Mucosa of rectum (tissue), 2 donors: ENCODE data around the gene ITGB2.
"Not testable (repeated sequence)": the region's sequence is repeated elsewhere in the genome, so short reads cannot be mapped to it uniquely, and the experiment has no call there.

ENCODE experiments used
- H3K27ac ChIP-seq, 2 donors: one replicate each; pipeline ENCODE4 v1.7.0; 2013; ENCODE audit warnings: inconsistent platforms in 2 of 2, low read depth in 2 of 2, low read length in 2 of 2
- H3K27me3 ChIP-seq, 2 donors: one replicate each; pipeline ENCODE4 v1.7.0; 2013; ENCODE audit warnings: low read length in 2 of 2; ENCODE audit not compliant: control insufficient read depth in 2 of 2, insufficient read depth in 2 of 2
- H3K36me3 ChIP-seq, 2 donors: one replicate each; pipeline ENCODE4 v1.7.0; 2013; ENCODE audit warnings: low read length in 2 of 2; ENCODE audit not compliant: control insufficient read depth in 2 of 2, insufficient read depth in 2 of 2
- H3K4me1 ChIP-seq, 2 donors: one replicate each; pipeline ENCODE4 v1.7.0; 2013; ENCODE audit warnings: low read length in 2 of 2, mild to moderate bottlenecking in 1 of 2; ENCODE audit not compliant: control insufficient read depth in 2 of 2, insufficient read depth in 2 of 2
- H3K4me3 ChIP-seq, 2 donors: one replicate each; pipeline ENCODE4 v1.7.0; 2013; ENCODE audit warnings: low read length in 2 of 2
- H3K9ac ChIP-seq, 2 donors: one replicate each; pipeline ENCODE4 v1.7.0; 2013; ENCODE audit warnings: low read length in 2 of 2, low read depth in 1 of 2, mild to moderate bottlenecking in 1 of 2
- H3K9me3 ChIP-seq, 2 donors: one replicate each; pipeline ENCODE4 v1.7.0; 2013; ENCODE audit warnings: low read length in 2 of 2; ENCODE audit not compliant: control insufficient read depth in 2 of 2
- donor health status: healthy.
- donor health status: Normal muscosa, but diverticular disease.

ITGB2 gene

DNA sequence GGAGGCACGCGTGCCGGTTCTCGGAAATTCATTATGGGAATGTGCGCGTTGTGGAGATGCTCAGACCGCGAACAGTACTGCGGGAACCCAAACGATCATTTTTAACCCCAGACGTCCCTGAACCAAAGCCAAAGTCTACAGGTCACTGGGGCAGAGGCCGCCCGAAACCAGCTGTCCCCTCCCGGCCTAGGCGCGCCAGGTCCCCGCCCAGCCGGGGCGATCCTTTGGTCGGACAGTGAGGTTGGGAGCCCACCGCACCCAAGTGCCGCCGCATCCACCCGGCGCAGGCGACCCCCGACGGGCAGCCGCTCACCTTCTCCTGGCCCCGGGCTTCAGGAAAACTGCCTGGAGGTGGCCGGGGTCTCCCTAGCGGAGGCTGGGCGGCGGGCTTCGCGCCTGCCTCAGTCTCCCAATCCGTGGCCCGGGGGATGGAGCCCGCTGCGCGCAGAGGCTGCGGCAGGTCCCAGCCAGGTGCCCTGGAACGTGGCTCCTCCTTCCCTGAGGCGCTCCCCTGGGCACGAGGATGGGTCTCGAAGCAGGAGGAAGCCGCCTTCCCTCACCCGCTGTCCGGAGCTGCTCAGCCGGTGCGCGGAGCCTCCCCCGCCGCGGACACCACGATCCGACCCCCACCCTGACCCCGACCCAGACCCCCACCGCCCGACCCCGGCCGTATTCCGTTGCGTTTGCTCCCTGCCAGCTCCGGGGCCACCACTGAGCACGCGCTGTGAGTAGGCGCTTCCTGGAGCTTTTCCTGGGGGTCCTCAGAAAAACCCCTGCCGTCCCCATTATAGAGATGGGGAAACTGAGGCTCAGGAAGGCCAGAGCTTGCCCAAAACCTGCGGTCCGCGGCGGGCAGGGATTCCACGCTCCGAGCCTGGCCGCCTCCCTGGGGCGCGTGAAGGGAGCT lies 11.1 kb upstream of the ITGB2 start:
- Histone ChIP-seq H3K4me3 (peak overlapping the region in 1 of 2 donors; percentile 48), H3K27me3 (peaks cover 17 to 37% of the 10 kb centered on the region in 2 donors), H3K4me1 (peaks cover 6 to 9% of the 10 kb centered on the region in 2 donors), H3K9me3 (no peaks in the 10 kb centered on the region), H3K27ac (no peak overlapping the region), H3K36me3 (no peaks in the 10 kb centered on the region), H3K9ac (no peak overlapping the region)

DNA sequence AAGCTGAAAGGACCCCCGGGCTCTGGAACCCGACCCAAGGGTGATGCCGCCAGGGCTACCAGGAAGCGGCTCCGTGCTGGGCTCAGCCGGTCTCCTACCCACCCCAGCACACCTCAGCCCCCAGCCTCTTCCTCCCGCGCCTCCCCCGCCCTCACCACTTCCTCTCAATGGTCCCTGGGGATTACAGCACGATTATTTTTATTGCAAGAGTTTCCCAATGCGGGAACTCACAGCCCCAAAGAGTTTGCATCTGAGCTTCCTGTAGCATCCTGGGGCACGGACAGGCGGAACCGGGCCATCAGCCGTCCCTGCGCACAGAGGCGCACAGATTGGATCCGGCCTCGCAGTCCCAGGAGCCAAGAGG lies 10.4 kb upstream of the ITGB2 start:
- no peaks in the 10 kb centered on the region for H3K36me3 ChIP-seq
- H3K4me3 ChIP-seq, result peak overlapping the region in 1 of 2 donors; percentile 48
- H3K9ac ChIP-seq, result no peak overlapping the region
- peaks cover 6 to 13% of the 10 kb centered on the region in 2 donors for H3K4me1 ChIP-seq
- peak overlapping the region in 1 of 2 donors; percentile 38 for H3K27ac ChIP-seq
- H3K9me3 ChIP-seq, result no peaks in the 10 kb centered on the region
- peaks cover 17 to 37% of the 10 kb centered on the region in 2 donors for H3K27me3 ChIP-seq

DNA sequence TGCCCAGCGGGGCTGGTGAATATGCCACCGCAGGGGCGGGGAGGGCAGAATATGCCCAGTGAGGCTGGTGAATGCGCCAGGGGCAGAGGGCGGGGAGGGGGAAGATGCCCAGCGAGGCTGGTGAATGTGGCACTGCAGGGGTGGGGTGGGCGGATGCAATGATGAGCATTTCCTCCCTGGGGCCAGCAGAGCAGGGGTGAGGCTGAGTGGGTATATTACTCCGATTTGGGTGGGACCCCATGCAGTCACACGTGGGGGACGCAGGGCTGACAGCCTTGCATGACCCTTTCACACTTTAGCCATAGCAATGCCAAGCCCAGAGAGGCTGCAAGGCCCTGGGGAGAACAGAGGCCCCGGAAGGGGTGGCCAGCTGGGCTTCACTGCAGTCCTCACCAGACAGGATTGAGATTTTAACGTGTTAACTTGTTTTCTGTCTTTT lies 9.9 kb upstream of the ITGB2 start:
- Histone ChIP-seq H3K9ac (no peak overlapping the region), H3K36me3 (no peaks in the 10 kb centered on the region), H3K9me3 (no peaks in the 10 kb centered on the region), H3K27ac (peak overlapping the region in 1 of 2 donors; percentile 38), H3K4me1 (peaks cover 6 to 13% of the 10 kb centered on the region in 2 donors), H3K4me3 (no peak overlapping the region), H3K27me3 (peaks cover 17 to 37% of the 10 kb centered on the region in 2 donors)

DNA sequence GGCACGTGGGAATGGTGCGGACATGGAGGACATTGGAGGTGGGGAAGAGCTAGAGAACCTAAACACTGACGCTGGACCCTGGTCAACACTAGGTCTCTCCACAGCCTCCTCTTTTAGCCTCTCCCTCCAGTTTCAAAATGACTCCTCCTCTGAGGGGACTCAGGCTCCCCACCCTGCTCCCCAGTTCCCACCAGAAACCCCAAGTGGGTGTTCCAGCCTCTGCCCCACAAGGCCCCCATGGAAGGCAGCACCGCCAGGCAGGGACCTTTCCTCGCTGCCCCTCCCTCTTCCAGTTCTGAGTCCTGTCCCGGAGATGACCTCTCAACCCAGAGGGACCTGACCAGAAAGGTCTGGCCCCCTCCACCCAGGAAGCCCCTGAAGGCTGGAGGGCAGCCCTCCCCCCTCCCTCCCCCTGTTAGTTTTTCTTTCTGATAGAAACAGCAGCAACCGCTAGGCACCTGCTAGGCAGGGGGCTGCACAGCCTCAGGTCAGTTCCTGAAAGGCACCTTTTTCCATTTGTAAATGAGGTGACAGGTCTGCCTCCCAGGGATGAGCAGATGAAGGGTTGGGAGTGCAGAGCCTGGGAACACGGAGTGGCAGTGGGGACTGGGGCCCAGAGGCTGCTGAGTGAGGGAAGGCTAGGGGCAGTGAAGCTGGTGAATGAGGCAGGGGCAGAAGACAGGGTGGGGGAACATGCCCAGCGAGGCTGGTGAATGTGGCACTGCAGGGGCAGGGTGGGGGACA lies 9.3 kb upstream of the ITGB2 start:
- Histone ChIP-seq H3K9ac (no peak overlapping the region), H3K4me1 (peaks cover 6 to 13% of the 10 kb centered on the region in 2 donors), H3K9me3 (no peaks in the 10 kb centered on the region), H3K27ac (peak overlapping the region in 1 of 2 donors; percentile 16), H3K27me3 (peaks cover 17 to 37% of the 10 kb centered on the region in 2 donors), H3K36me3 (no peaks in the 10 kb centered on the region), H3K4me3 (no peak overlapping the region)

DNA sequence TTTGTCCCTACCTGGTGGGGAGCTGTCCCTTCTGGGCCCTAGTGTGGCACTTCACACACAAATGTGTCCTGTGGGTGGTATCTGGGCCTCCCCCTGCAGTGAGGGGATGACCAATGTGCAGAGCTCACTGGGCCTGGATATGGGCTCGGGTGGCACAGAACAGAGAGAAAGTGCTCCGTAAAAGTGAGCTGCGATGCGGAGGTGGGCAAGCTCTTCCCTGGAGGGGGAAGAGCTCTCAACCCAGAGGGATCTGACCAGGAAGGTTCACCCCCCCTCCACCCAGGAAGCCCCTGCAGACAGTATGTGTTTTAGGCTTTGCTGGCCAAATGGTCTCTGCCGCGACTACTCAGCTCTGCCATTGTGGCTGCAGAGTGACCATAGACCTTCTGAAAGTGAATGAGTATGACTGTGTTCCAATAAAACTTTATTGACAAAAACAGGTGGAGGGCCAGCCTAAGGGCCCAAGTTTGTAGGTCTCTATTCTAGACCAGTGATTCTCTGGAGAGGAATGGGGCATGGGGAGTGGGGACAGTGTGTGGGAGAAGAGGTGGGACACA lies 8.6 kb upstream of the ITGB2 start:
- peaks cover 6 to 13% of the 10 kb centered on the region in 2 donors for H3K4me1 ChIP-seq
- peaks cover 17 to 37% of the 10 kb centered on the region in 2 donors for H3K27me3 ChIP-seq
- no peak overlapping the region for H3K9ac ChIP-seq
- no peak overlapping the region for H3K4me3 ChIP-seq
- no peaks in the 10 kb centered on the region for H3K36me3 ChIP-seq
- H3K9me3 ChIP-seq, result no peaks in the 10 kb centered on the region
- no peak overlapping the region for H3K27ac ChIP-seq

DNA sequence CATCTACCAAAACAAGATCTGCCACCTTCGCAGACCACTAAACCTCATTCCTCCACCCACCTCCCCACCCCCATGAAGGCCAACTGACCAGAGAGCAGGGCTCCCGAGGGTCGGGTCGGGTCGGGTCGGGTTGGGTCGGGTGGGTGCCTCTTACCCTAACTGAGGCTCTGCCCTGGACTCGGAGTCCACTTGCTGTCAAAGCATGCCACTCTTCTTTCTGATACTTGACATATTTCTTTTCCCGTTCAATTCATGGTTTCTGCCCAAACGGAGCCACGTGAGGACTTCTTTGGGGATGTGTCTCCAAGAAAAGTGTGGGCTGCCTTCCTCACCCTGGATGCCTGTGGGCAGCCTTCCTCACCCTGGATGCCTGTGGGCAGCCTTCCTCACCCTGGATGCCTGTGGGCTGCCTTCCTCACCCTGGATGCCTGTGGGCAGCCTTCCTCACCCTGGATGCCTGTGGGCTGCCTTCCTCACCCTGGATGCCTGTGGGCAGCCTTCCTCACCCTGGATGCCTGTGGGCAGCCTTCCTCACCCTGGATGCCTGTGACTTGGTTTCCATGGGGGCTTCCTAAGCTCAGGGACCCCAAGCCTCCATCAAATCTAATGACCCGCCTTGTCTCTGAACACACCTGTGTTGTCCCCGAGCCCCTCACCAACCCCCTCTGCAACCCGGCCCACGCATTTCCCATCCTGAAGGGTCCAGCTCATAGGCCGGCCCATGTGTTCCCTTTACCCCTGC lies 8.0 kb upstream of the ITGB2 start:
- H3K4me3 ChIP-seq, result peak overlapping the region in 1 of 2 donors; percentile 59
- not testable (repeated sequence) for H3K9ac ChIP-seq, H3K9me3 ChIP-seq, H3K36me3 ChIP-seq
- peaks cover 6 to 13% of the 10 kb centered on the region in 2 donors for H3K4me1 ChIP-seq
- H3K27me3 ChIP-seq, result peaks cover 15 to 38% of the 10 kb centered on the region in 2 donors
- H3K27ac ChIP-seq, result peak overlapping the region in 1 of 2 donors; percentile 65

DNA sequence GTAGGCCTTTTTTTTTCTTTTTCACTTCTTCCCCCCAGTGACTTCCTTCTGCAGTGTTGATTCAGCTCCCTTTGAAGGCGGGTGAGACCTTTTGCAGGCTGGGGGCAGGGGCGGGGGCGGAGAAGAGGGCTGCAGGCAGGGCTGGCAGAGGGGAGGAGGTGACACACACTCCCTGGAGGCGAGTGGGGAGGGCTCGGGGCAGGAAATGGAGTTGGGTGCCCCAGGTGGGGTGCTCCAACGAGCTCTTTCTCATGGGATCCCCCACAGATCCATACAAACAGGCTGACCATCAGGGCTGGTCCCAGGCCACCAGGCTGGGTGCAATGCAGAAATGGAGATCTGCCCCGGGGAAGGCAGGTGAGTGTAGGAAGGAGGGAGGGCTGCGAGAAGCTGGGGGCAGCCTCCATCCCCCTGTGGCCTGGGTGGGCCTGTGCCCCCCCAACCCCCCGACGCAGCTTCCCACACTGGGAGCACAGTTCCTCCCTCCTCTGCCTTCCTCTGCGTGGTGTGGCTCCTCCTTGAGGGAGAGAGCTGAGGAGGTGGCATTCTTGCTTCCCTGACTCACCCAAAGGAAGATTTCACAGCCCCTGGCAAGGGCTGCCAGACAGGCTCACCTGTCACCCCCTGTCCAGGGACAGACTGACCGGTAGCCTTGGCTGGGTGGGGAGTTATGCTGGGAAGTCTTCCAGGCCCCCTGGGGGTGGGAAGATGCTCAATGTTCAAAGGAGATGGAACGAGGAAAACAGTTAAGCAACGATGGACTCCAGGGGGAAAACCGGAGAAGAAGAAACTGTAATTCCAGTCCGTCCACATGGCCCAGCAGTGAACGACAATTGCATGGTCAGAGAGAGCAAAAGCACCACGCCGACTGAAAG lies 7.1 kb upstream of the ITGB2 start:
- peak overlapping the region in 1 of 2 donors; percentile 65 for H3K27ac ChIP-seq
- peaks cover 6 to 13% of the 10 kb centered on the region in 2 donors for H3K4me1 ChIP-seq
- no peaks in the 10 kb centered on the region for H3K9me3 ChIP-seq
- peak overlapping the region in 1 of 2 donors; percentile 60 for H3K9ac ChIP-seq
- H3K27me3 ChIP-seq, result peaks cover 10 to 33% of the 10 kb centered on the region in 2 donors
- no peaks in the 10 kb centered on the region for H3K36me3 ChIP-seq
- H3K4me3 ChIP-seq, result peak overlapping the region in 1 of 2 donors; percentile 59

DNA sequence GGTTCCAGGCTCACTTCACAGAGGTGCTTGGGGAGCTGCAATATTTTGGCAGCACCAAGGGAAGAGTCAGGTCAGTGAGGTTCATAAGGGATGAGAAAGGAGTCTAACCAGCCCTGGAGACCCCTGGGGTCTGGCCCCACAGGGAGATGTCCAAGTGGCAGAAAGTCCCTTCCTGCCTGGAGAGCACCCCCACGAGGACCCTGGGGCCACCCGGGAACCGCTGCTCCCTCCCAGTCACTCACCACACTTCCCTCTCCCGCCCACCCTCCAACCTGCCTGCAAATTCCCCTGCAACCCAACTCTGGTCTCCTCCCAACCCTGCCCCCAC lies 6.5 kb upstream of the ITGB2 start:
- Histone ChIP-seq H3K27ac (peak overlapping the region in 1 of 2 donors; percentile 65), H3K9me3 (no peaks in the 10 kb centered on the region)

More for the DNA sequence above, 6.5 kb upstream of the ITGB2 start:
- Histone ChIP-seq H3K36me3 (no peaks in the 10 kb centered on the region), H3K27me3 (peaks cover 10 to 33% of the 10 kb centered on the region in 2 donors), H3K4me1 (peaks cover 6 to 13% of the 10 kb centered on the region in 2 donors), H3K9ac (no peak overlapping the region), H3K4me3 (peak overlapping the region in 1 of 2 donors; percentile 16)
